HG03280 (cell line): Measurements from ENCODE around the gene TMEM129.
"Not testable (repeated sequence)": the region's sequence is repeated elsewhere in the genome, so short reads cannot be mapped to it uniquely, and the experiment has no call there.

ENCODE experiments used
- ATAC-seq: cut with Tn5 transposase; IDR thresholded peaks from one replicate; pipeline ENCODE4 v1.9.1; 2021; ENCODE audit warnings: mild to moderate bottlenecking, moderate library complexity; ENCODE audit not compliant: unreplicated experiment

The TMEM129 gene

DNA sequence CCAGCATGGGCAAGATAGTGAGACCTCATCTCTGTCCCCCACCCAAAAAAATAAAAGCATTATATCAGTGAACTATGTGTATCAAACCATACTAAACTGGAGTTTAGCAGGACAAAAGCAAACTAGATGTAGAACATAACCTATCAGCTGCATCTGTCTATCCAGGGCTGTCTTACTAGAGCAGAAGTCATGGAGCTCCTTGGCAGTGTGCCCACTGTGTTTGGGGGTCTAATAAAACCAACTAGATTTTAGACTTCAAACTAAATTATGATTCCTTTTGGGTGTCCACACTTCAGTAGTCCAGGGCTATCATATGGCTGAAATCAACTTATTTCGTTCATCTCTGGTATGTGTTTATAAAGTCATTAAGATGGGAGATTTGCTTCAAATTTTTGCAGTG lies 17.3 kb downstream of the TMEM129 start:
- no peak for ATAC-seq

DNA sequence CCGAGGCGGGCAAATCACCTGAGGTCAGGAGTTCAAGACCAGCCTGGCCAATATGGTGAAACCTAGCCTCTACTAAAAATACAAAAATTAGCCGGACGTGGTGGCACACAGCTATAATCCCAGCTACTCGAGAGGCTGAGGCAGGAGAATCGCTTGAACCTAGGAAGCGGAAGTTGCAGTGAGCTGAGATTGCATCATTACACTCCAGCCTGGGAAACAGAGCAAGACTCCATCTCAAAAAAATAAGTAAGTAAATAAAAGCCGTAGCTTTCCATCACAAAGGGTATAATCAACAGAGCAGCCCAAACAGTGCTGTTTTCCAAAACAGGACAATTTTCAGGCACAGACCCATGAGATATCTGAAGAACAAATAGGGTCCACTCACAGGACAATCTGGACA lies 19.5 kb downstream of the TMEM129 start:
- not testable (repeated sequence) for ATAC-seq

DNA sequence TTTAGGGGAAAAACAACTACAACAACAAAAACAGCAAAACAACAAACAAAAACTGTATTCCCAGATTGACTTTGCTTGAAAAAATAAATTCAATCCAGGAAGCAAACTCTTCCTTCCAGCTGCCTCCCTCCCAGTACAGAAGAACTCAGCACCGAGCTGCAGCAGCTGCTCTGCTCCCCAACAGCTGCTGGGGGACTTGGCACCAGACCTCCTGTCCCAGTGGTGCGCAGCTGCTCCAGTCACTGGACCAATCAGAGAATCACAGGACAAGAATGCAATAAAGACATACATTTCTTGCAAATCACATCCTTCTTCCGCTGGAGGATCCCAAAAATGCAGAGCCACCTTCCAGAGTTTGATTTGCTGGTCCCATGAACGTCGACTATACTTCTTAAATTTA lies 25.2 kb downstream of the TMEM129 start:
- no peak for ATAC-seq

- peak; percentile 84 for ATAC-seq
These were observed 27.8 kb downstream of the TMEM129 start for GRCh38 chr4:1693131-1693896.

DNA sequence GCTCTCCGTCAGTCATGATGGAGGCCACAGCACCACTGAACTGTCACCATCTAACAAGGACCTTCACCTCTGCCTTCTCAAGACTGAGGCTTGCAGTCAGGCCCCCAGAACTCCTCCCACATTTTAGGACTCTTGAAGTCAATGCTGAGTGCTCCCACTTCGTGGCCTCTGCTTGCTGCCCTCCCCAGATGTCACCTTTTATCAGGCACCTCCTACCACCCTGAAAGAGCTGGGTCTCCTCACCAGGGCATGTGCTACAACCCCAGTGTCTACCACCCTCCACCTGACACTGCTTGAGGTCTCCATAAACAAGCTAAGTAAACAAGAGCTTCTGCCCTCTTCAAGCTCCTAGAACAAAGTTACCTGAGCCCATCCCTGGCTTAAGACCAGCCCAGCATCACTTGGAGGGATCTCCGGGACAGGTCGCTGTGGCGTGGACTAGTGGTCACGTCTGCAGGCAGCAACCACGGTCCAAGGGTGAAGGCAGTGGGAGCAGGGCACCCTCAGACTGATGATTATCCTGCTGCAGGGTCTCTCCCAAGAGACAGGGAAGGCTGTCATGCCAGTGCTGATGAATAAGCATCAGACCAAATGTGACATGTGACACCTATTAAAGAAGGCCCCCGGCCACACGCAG lies 29.3 kb downstream of the TMEM129 start:
- no peak for ATAC-seq

DNA sequence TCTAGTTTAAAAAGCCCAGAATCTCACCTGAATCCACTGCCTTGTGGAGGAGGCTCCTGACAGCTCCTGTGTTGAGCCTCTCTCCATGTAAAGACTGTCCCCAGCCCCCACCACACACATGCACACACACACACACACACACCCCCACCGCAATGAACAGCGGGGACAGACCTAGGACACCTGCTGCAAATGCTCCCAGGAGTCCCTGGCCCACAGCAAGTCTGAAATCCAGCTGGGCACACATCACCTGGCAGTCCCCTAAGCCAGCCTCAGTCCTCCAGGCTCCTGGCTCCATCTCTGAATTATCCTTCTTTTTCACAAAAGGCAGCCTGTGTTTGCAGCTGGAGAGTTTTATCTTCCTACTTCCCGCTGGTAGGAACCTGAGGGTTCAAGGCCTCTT lies 30.4 kb downstream of the TMEM129 start:
- no peak for ATAC-seq

DNA sequence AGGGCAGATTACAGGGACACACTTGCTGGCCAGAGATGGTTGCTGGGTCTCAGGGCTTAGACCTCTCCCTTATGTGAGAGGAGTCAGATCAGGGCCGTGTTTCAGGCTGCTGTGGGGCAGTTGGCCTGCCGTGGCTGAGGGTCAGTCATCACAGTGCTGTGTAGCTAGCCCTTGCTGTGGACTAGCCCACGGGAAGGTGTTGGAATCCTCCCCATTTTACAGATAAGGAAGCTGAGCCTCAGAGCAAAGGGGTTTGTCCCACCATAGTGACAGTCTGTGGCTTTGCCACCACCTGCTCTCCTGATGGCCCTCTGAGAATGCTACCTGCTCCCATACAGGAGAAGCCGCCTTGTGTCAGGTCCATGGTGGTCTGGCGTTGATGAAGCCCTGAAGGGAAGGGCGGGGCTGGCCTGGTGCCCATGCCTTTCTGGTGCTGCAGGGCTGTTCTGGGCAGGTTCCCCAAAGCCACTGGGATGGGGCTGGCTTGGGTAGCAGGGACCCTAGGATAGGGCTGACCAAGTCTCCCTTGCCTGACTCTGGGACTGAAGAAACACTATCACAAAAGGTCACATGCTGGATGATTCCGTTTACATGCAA lies 34.6 kb downstream of the TMEM129 start:
- ATAC-seq, result no peak

DNA sequence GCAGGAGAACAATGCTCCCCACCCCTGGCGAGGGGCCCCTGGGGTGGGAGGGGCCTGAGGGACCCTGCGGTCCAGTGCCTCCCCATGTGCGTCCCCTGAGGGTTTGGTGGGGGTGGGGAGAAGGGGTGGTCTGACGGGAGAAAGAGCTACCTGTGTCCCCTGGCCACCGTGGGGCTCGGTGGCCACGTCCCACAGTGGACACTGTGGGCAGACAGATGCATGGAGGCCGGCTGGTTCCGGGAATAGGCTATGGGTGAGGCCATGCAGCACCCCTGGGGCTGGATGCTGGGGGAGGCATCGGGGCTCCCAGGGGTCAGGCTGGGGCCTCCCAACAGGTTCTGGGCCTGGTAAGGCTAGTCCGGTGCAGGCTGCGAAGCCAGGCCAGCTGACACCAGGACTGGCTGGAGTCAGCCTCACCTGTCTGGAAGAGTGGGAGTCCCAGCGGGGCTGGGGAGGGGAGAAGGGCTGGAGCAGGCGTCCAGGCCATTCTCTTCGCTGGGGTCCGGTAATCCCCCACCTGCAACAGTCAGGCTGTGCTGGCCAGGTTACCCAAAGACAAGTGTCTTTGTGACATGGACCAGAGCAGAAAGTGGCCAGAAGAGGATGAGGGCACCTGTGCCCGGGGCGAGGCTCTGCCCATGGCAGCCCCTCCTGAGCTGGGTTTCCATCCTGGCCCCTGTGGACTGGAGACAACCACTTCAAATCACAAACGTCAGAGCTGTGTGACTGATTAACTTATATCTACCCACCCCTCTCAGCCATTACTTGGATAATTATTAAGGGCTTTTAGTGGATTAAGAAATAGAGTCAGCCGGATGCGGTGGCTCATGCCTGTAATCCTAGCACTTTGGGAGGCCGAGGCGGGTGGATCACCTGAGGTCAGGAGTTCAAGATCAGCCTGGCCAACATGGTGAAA lies 35.6 kb downstream of the TMEM129 start:
- ATAC-seq, result no peak

GRCh38 chr4:1684506-1685234 lies 36.5 kb downstream of the TMEM129 start:
- ATAC-seq, result peak; percentile 26

GRCh38 chr4:1683736-1684505 lies 37.2 kb downstream of the TMEM129 start, which contains the start of gene FAM53A:
Gene FAM53A (minus strand): TSS chr4:1684313. CDS start chr4:1668741, 15,572 bp downstream.
- ATAC-seq, result peak; percentile 93

GRCh38 chr4:1683261-1683735 lies 37.8 kb downstream of the TMEM129 start:
- ATAC-seq, result no peak

GRCh38 chr4:1682860-1683259 lies 38.3 kb downstream of the TMEM129 start:
- no peak for ATAC-seq

- no peak for ATAC-seq
These were observed 42.9 kb downstream of the TMEM129 start for GRCh38 chr4:1678244-1678643.

GRCh38 chr4:1676605-1677525 lies 44.3 kb downstream of the TMEM129 start:
- ATAC-seq, result no peak

DNA sequence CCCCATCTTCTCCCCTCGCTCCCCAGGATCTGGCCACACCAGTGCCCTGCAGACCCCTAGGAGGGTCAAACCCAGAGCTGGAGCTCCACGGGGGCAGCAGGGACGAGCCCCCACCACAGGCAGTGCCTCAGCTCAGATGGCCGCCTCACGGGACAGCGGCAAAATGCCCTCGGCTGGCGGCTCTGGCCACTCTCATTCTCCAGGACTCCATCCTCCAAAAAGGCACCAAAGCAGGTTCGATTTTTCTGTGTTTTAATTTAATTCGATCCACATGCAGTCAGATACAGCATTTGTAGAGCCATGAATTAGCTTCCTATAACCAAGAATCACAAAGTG lies 45.4 kb downstream of the TMEM129 start:
- no peak for ATAC-seq

- no peak for ATAC-seq
These were observed 45.9 kb downstream of the TMEM129 start for GRCh38 chr4:1675136-1675801.

DNA sequence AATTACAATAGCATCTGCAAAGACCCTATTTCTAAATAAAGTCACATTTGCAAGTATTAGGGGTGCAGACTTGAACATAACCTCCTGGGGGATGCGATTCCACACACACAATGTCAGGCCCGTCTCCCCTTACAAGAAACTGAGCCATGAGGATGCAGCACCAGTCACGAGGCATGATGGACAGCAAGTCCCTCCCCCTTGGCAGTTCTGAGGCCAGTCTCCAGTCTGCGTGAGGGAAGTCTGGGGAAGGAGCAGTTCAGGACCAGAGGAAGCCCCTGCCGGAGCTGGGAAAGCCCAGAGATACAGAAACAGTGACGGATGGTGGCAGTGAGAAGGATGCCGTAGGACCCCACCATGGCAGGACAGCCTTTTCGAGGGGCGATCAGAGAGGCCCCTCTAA lies 46.4 kb downstream of the TMEM129 start:
- ATAC-seq, result no peak

DNA sequence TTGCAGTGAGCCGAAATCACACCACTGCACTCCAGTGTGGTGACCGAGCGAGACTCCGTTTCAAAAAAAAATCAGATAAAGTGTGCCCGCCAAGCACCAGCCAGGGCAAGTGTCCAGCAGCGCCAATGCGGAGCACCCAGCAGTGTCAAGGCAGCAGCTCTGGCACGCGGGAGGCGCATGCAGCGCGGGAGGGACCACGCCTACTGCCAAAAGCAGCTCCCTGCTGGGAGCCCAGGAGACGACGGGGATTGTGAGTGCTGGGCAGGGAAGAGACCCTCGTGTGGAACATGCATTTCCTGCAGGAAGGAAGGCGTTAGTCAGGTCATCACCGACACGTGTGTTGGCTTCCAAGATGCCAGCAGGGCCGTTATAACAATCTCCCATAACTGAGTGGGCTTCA lies 47.5 kb downstream of the TMEM129 start:
- ATAC-seq, result no peak
